DND-41 (cell line): ENCODE results near the gene ELMOD3.

Experiments
- CTCF ChIP-seq: IDR thresholded peaks from 2 replicates; pipeline ENCODE4 v1.5.1; 2012; ENCODE audit warnings: borderline replicate concordance, low read length, moderate library complexity, mild to moderate bottlenecking; ENCODE audit not compliant: poor library complexity, severe bottlenecking; ENCODE audit errors: extremely low read depth
- EZH2 ChIP-seq: IDR thresholded peaks from 3 replicates; pipeline ENCODE4 v1.6.1; 2012; ENCODE audit warnings: borderline replicate concordance, low read depth, mild to moderate bottlenecking, moderate library complexity, low read length, inconsistent platforms; ENCODE audit not compliant: severe bottlenecking

- TF ChIP-seq CTCF (no peak), EZH2 (no peak)
These were observed 688 bp upstream of the ELMOD3 start for GRCh38 chr2:85353876-85354285.
